ENCODE results near the gene LIN37.

DNA sequence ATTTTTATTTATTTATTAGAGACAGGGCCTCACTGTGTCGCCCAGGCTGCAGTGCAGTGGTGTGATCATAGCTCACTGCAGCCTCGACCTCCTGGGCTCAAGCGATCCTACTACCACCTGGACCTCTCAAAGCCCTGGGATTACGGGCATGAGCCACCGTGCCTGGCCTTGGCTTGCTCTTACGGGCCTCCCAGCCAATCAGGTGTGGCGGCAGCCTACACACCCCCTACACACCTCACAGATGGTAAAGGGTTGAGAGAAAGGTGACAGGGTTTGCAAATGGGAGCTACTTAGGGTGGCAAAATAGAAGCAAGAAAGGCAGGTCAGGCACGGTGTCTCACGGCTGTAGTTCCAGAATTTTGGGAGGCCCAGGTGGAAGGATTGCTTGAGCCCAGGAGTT lies 45.0 kb upstream of the LIN37 start:
- TF ChIP-seq, protein P1, sequence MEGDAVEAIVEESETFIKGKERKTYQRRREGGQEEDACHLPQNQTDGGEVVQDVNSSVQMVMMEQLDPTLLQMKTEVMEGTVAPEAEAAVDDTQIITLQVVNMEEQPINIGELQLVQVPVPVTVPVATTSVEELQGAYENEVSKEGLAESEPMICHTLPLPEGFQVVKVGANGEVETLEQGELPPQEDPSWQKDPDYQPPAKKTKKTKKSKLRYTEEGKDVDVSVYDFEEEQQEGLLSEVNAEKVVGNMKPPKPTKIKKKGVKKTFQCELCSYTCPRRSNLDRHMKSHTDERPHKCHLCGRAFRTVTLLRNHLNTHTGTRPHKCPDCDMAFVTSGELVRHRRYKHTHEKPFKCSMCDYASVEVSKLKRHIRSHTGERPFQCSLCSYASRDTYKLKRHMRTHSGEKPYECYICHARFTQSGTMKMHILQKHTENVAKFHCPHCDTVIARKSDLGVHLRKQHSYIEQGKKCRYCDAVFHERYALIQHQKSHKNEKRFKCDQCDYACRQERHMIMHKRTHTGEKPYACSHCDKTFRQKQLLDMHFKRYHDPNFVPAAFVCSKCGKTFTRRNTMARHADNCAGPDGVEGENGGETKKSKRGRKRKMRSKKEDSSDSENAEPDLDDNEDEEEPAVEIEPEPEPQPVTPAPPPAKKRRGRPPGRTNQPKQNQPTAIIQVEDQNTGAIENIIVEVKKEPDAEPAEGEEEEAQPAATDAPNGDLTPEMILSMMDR (IDR thresholded peaks at IDR 0.05) = no peak
- no peak for TF ChIP-seq POLR2A (IDR thresholded peaks at IDR 0.05)

All from testis (tissue), 2 donors.